Neuronal stem cell (in vitro differentiated cells): ENCODE data around the gene FHIT.

Experiments used
- DNase-seq: peaks from one replicate; pipeline ENCODE4 v3.0.0-alpha.2; 2013; ENCODE audit warnings: low spot score
- H2AFZ ChIP-seq: one replicate; pipeline ENCODE4 v1.6.1; 2013; ENCODE audit warnings: mild to moderate bottlenecking, low read length, inconsistent platforms
- H2AK5ac ChIP-seq: 2 replicates; pipeline ENCODE4 v1.6.1; 2013; ENCODE audit warnings: low read depth, mild to moderate bottlenecking, inconsistent platforms, low read length, moderate library complexity, mixed read lengths
- H2BK120ac ChIP-seq: 2 replicates; pipeline ENCODE4 v1.6.1; 2013; ENCODE audit warnings: low read depth, mild to moderate bottlenecking, inconsistent platforms, low read length, moderate library complexity, mixed read lengths
- H2BK12ac ChIP-seq: one replicate; pipeline ENCODE4 v1.6.1; 2013; ENCODE audit warnings: low read length, inconsistent platforms
- H2BK15ac ChIP-seq: 2 replicates; pipeline ENCODE4 v1.6.1; 2013; ENCODE audit warnings: mild to moderate bottlenecking, low read length, inconsistent platforms, mixed read lengths
- H2BK5ac ChIP-seq: one replicate; pipeline ENCODE4 v1.6.1; 2013; ENCODE audit warnings: inconsistent platforms, mild to moderate bottlenecking, low read length, moderate library complexity
- H3K14ac ChIP-seq: one replicate; pipeline ENCODE4 v1.6.1; 2013; ENCODE audit warnings: low read length, inconsistent platforms
- H3K18ac ChIP-seq: 2 replicates; pipeline ENCODE4 v1.6.1; 2013; ENCODE audit warnings: low read length, inconsistent platforms
- H3K23ac ChIP-seq: 2 replicates; pipeline ENCODE4 v1.6.1; 2013; ENCODE audit warnings: low read depth, mild to moderate bottlenecking, mixed read lengths, low read length, inconsistent platforms; ENCODE audit not compliant: poor library complexity
- H3K27ac ChIP-seq: replicated peaks from 3 replicates; pipeline ENCODE4 v1.5.1; 2013; ENCODE audit warnings: low read length, inconsistent platforms
- H3K27me3 ChIP-seq, 3 experiments: 2 replicates each; pipeline ENCODE4 v1.6.1; 2013; ENCODE audit warnings: low read length in 3 of 3, mild to moderate bottlenecking in 2 of 3, inconsistent platforms in 1 of 3, low read depth in 1 of 3, mixed read lengths in 1 of 3, moderate library complexity in 1 of 3; ENCODE audit not compliant: control insufficient read depth in 3 of 3, insufficient read depth in 3 of 3
- H3K36me3 ChIP-seq, 2 donors: replicated peaks in 1 of 2; 2 replicates each; pipeline ENCODE4 v1.6.1; 2013; ENCODE audit warnings: low read length in 2 of 2; ENCODE audit not compliant: control insufficient read depth in 2 of 2, insufficient read depth in 2 of 2
- H3K4ac ChIP-seq: 2 replicates; pipeline ENCODE4 v1.6.1; 2013; ENCODE audit warnings: inconsistent platforms, mild to moderate bottlenecking, low read length, moderate library complexity
- H3K4me1 ChIP-seq, 2 donors: 1 replicate in 1 of 2; 2 replicates in 1 of 2; pipeline ENCODE4 v1.6.1; 2013; ENCODE audit warnings: low read length in 2 of 2, low read depth in 1 of 2; ENCODE audit not compliant: control insufficient read depth in 2 of 2, insufficient read depth in 1 of 2
- H3K4me2 ChIP-seq: one replicate; pipeline ENCODE4 v1.6.1; 2013; ENCODE audit warnings: mild to moderate bottlenecking, low read length, inconsistent platforms; ENCODE audit not compliant: insufficient read depth, poor library complexity, severe bottlenecking
- H3K4me3 ChIP-seq, 2 donors: 2 replicates each; pipeline ENCODE4 v1.5.1; 2013; ENCODE audit warnings: low read length in 2 of 2, mild to moderate bottlenecking in 2 of 2, inconsistent platforms in 1 of 2, moderate library complexity in 1 of 2
- H3K79me1 ChIP-seq: one replicate; pipeline ENCODE4 v1.6.1; 2013; ENCODE audit warnings: low read depth, mild to moderate bottlenecking, inconsistent platforms, low read length, moderate library complexity
- H3K9ac ChIP-seq: one replicate; pipeline ENCODE4 v1.6.1; 2013; ENCODE audit warnings: mild to moderate bottlenecking, low read depth, low read length, inconsistent platforms; ENCODE audit not compliant: poor library complexity
- H3K9me3 ChIP-seq, 2 donors: replicated peaks in 1 of 2; 2 replicates each; pipeline versions ENCODE3 to v1.6.1; 2013; ENCODE audit warnings: low read length in 2 of 2, mild to moderate bottlenecking in 2 of 2, inconsistent platforms in 1 of 2, low read depth in 1 of 2, mixed read lengths in 1 of 2, moderate library complexity in 1 of 2; ENCODE audit not compliant: control insufficient read depth in 2 of 2, insufficient read depth in 1 of 2
- H4K8ac ChIP-seq: one replicate; pipeline ENCODE4 v1.6.1; 2013; ENCODE audit warnings: low read depth, mild to moderate bottlenecking, inconsistent platforms, low read length, moderate library complexity
- H4K91ac ChIP-seq: one replicate; pipeline ENCODE4 v1.6.1; 2013; ENCODE audit warnings: low read length, low read depth, mild to moderate bottlenecking, inconsistent platforms; ENCODE audit not compliant: poor library complexity
- WGBS, 2 donors: extraction: QIAGEN DNeasy Blood & Tissue Kit; methylation state at CpG; one replicate each; pipeline ENCODE4 v1.1.7; 2013; ENCODE audit warnings: missing lambda C conversion rate in 2 of 2, mixed read lengths in 1 of 2; ENCODE audit not compliant: insufficient read length in 2 of 2, insufficient replicate concordance in 1 of 2; ENCODE audit errors: extremely low coverage in 2 of 2; 5-methylcytosine and 5-hydroxymethylcytosine counted together

Gene FHIT

GRCh38 chr3:59908701-59909100 is 1342.6 kb downstream of the FHIT start:
- no peak overlapping the region for H2AK5ac ChIP-seq
- no peaks in the 10 kb centered on the region for H3K79me1 ChIP-seq
- no peak overlapping the region for H3K23ac ChIP-seq
- no peak overlapping the region for H3K18ac ChIP-seq
- no peak overlapping the region for H3K4me3 ChIP-seq
- WGBS, 2 donors, result no CpG with 5 or more reads among the region's 2 CpGs
- peaks cover 0 to 2% of the 10 kb centered on the region in 2 donors for H3K4me1 ChIP-seq
- H3K9ac ChIP-seq, result no peak overlapping the region
- no peak overlapping the region for H2BK120ac ChIP-seq
- H2AFZ ChIP-seq, result no peak overlapping the region
- H2BK15ac ChIP-seq, result no peak overlapping the region
- no peak overlapping the region for H3K14ac ChIP-seq
- no peak overlapping the region for H4K8ac ChIP-seq
- no peaks in the 10 kb centered on the region for H3K36me3 ChIP-seq
- H2BK5ac ChIP-seq, result no peak overlapping the region
- no peak overlapping the region for H3K4ac ChIP-seq
- H3K4me2 ChIP-seq, result no peak overlapping the region
- DNase-seq, result no peak
- no peak overlapping the region for H2BK12ac ChIP-seq
- no peaks in the 10 kb centered on the region for H3K9me3 ChIP-seq
- no peaks in the 10 kb centered on the region for H3K27me3 ChIP-seq
- no peak overlapping the region for H3K27ac ChIP-seq
- no peak overlapping the region for H4K91ac ChIP-seq

GRCh38 chr3:59908280-59908679 is 1343.0 kb downstream of the FHIT start:
- peak; percentile 66 for DNase-seq
- Histone ChIP-seq H3K27ac (no peak overlapping the region), H4K8ac (no peak overlapping the region), H3K14ac (no peak overlapping the region), H3K9ac (no peak overlapping the region), H2BK5ac (no peak overlapping the region), H3K23ac (no peak overlapping the region), H3K4ac (no peak overlapping the region), H2AFZ (no peak overlapping the region), H3K18ac (no peak overlapping the region), H2BK120ac (no peak overlapping the region), H2AK5ac (no peak overlapping the region), H3K27me3 (no peaks in the 10 kb centered on the region), H3K79me1 (no peaks in the 10 kb centered on the region), H4K91ac (no peak overlapping the region), H3K9me3 (no peaks in the 10 kb centered on the region), H2BK15ac (no peak overlapping the region), H3K4me3 (no peak overlapping the region), H3K4me2 (no peak overlapping the region), H3K4me1 (peaks cover 0 to 2% of the 10 kb centered on the region in 2 donors), H2BK12ac (no peak overlapping the region), H3K36me3 (no peaks in the 10 kb centered on the region)
- no CpG with 5 or more reads among the region's 2 CpGs for WGBS, 2 donors

GRCh38 chr3:59904296-59904695 is 1347.0 kb downstream of the FHIT start:
- Histone ChIP-seq H3K4me1 (peaks cover 0 to 2% of the 10 kb centered on the region in 2 donors), H3K27ac (no peak overlapping the region), H3K27me3 (no peaks in the 10 kb centered on the region), H3K9ac (no peak overlapping the region), H3K9me3 (no peaks in the 10 kb centered on the region), H2AFZ (no peak overlapping the region), H3K18ac (no peak overlapping the region), H3K4me3 (no peak overlapping the region), H3K4me2 (no peak overlapping the region), H2AK5ac (no peak overlapping the region), H3K23ac (no peak overlapping the region), H3K14ac (no peak overlapping the region), H2BK12ac (no peak overlapping the region), H4K8ac (no peak overlapping the region), H2BK15ac (no peak overlapping the region), H3K79me1 (no peaks in the 10 kb centered on the region), H3K4ac (no peak overlapping the region), H2BK120ac (no peak overlapping the region), H2BK5ac (no peak overlapping the region), H4K91ac (no peak overlapping the region), H3K36me3 (no peaks in the 10 kb centered on the region)
- DNase-seq, result no peak
- no CpG with 5 or more reads among the region's 3 CpGs for WGBS, 2 donors

GRCh38 chr3:59899061-59899460 is 1352.2 kb downstream of the FHIT start:
- H3K9me3 ChIP-seq, result no peaks in the 10 kb centered on the region
- WGBS, 2 donors, result no CpG with 5 or more reads among the region's 1 CpG

More at GRCh38 chr3:59899061-59899460, 1352.2 kb downstream of the FHIT start:
- Histone ChIP-seq H2AFZ (no peak overlapping the region), H3K36me3 (no peaks in the 10 kb centered on the region), H3K4me1 (no peaks in the 10 kb centered on the region), H3K14ac (no peak overlapping the region), H3K27ac (no peak overlapping the region), H3K27me3 (no peaks in the 10 kb centered on the region), H2BK120ac (no peak overlapping the region), H3K18ac (no peak overlapping the region), H2BK5ac (no peak overlapping the region), H3K9ac (no peak overlapping the region), H3K4me2 (no peak overlapping the region), H3K4me3 (no peak overlapping the region), H3K79me1 (no peaks in the 10 kb centered on the region), H2BK15ac (no peak overlapping the region), H3K23ac (no peak overlapping the region), H2BK12ac (no peak overlapping the region), H4K8ac (no peak overlapping the region), H3K4ac (no peak overlapping the region), H2AK5ac (no peak overlapping the region), H4K91ac (no peak overlapping the region)
- DNase-seq, result no peak
